ENCODE data around the gene HDAC4.
A peak's percentile ranks its signal among the peaks of the same experiment; 100 is the strongest.

Gene HDAC4

GRCh38 chr2:239159476-239159911 is 241.3 kb downstream of the HDAC4 start:
- DNase-seq = no peak

GRCh38 chr2:239158641-239159475 is 242.0 kb downstream of the HDAC4 start:
- DNase-seq = no peak

GRCh38 chr2:239157771-239158170 is 243.0 kb downstream of the HDAC4 start:
- DNase-seq = no peak

- no peak for DNase-seq
Measured at GRCh38 chr2:239157269-239157668, 243.6 kb downstream of the HDAC4 start.

GRCh38 chr2:239156516-239157265 is 244.1 kb downstream of the HDAC4 start:
- DNase-seq = no peak

GRCh38 chr2:239155806-239156480 is 244.9 kb downstream of the HDAC4 start:
- no peak for DNase-seq

- no peak for DNase-seq
Measured at GRCh38 chr2:239154971-239155805, 245.6 kb downstream of the HDAC4 start.

GRCh38 chr2:239153806-239154591 is 246.8 kb downstream of the HDAC4 start:
- DNase-seq = no peak

GRCh38 chr2:239152916-239153305 is 247.9 kb downstream of the HDAC4 start:
- DNase-seq = no peak

- DNase-seq = no peak
Measured at GRCh38 chr2:239152239-239152915, 248.4 kb downstream of the HDAC4 start.

GRCh38 chr2:239151201-239152131 is 249.4 kb downstream of the HDAC4 start:
- DNase-seq = no peak

- peak; percentile 26 for DNase-seq
Measured at GRCh38 chr2:239150125-239151011, 250.5 kb downstream of the HDAC4 start.

GRCh38 chr2:239149501-239149900 is 251.3 kb downstream of the HDAC4 start:
- DNase-seq = no peak

- no peak for DNase-seq
Measured at GRCh38 chr2:239148495-239149200, 252.2 kb downstream of the HDAC4 start.

GRCh38 chr2:239147376-239147775 is 253.4 kb downstream of the HDAC4 start:
- DNase-seq = no peak

GRCh38 chr2:239146741-239147181 is 254.1 kb downstream of the HDAC4 start:
- DNase-seq = no peak

GRCh38 chr2:239146011-239146641 is 254.7 kb downstream of the HDAC4 start:
- DNase-seq = no peak

- DNase-seq = no peak
Measured at GRCh38 chr2:239145601-239146000, 255.2 kb downstream of the HDAC4 start.

All from activated gamma-delta T cell treated with Interleukin-2 at 50 U/mL for 16 hours (primary cell).